Gastroesophageal sphincter (tissue), 4 donors: Measurements from ENCODE around the gene ICA1. TPM values are rescaled to one million over a fixed set of nuclear protein-coding genes. Genes with fewer than 3 reads are reported as not detected.

Experiments used
- ATAC-seq: fragments of 150-250 bp; one replicate; pipeline ENCODE4 v1.9.1; 2016; ENCODE audit warnings: mild to moderate bottlenecking, moderate library complexity
- H3K27ac ChIP-seq, 4 donors: fragments of 200-600 bp; sonication (generic) in 3 of 4; 1 replicate in 3 of 4; 2 replicates in 1 of 4; pipeline ENCODE4 v1.5.1; 2016 to 2019
- H3K27me3 ChIP-seq: fragments of 200-600 bp; sonication (generic); one replicate; pipeline ENCODE4 v1.5.1; 2019
- H3K36me3 ChIP-seq, 2 donors: fragments of 200-600 bp; sonication (generic); one replicate each; pipeline ENCODE4 v1.5.1; 2019; ENCODE audit warnings: control low read depth in 1 of 2
- H3K4me1 ChIP-seq, 3 donors: fragments of 200-600 bp; sonication (generic); 1 replicate in 2 of 3; 2 replicates in 1 of 3; pipeline ENCODE4 v1.5.1; 2016 to 2019; ENCODE audit warnings: control low read depth in 2 of 3
- H3K4me3 ChIP-seq, 2 donors: fragments of 200-600 bp; sonication (generic); one replicate each; pipeline ENCODE4 v1.5.1; 2019; ENCODE audit warnings: mild to moderate bottlenecking in 1 of 2, moderate library complexity in 1 of 2
- H3K9me3 ChIP-seq, 3 donors: fragments of 200-600 bp; sonication (generic); one replicate each; pipeline ENCODE4 v1.5.1; 2017 to 2019; ENCODE audit warnings: control low read depth in 2 of 3
- CTCF ChIP-seq, 4 experiments: fragments of 200-600 bp in 2 of 4; fragments of 450-650 bp in 2 of 4; sonication (generic) in 1 of 4; IDR thresholded peaks; one replicate each; pipeline ENCODE4 v1.5.1; 2017 to 2019; ENCODE audit warnings: antibody characterized with exemption in 4 of 4, mild to moderate bottlenecking in 2 of 4, moderate library complexity in 2 of 4
- EP300 ChIP-seq: sonication (generic); formaldehyde crosslinking; IDR thresholded peaks from one replicate; pipeline ENCODE4 v1.6.1; 2017; ENCODE audit warnings: antibody characterized with exemption, mild to moderate bottlenecking
- POLR2A ChIP-seq, 2 donors: fragments of 450-650 bp; IDR thresholded peaks; one replicate each; pipeline ENCODE4 v1.6.1; 2017; ENCODE audit warnings: antibody characterized with exemption in 2 of 2, mild to moderate bottlenecking in 2 of 2, moderate library complexity in 1 of 2
- POLR2AphosphoS5 ChIP-seq: sonication (generic); formaldehyde crosslinking; IDR thresholded peaks from one replicate; pipeline ENCODE4 v1.6.1; 2017; ENCODE audit warnings: antibody characterized with exemption
- WGBS, 2 donors: methylation state at CpG; one replicate each; pipeline ENCODE4 v1.1.5; 2018; ENCODE audit warnings: low coverage in 1 of 2; 5-methylcytosine and 5-hydroxymethylcytosine counted together
- total RNA-seq, 4 donors: library from RNA; depleted of rRNA; stranded (reverse); fragments of >200 nt; gene quantifications; one replicate each; pipeline ENCODE4 v1.1.0, GENCODE V29; 2016

Gene ICA1
- total RNA-seq, 4 donors from 2014 or later = 6.6 to 11.7 (median 8.2) TPM

DNA sequence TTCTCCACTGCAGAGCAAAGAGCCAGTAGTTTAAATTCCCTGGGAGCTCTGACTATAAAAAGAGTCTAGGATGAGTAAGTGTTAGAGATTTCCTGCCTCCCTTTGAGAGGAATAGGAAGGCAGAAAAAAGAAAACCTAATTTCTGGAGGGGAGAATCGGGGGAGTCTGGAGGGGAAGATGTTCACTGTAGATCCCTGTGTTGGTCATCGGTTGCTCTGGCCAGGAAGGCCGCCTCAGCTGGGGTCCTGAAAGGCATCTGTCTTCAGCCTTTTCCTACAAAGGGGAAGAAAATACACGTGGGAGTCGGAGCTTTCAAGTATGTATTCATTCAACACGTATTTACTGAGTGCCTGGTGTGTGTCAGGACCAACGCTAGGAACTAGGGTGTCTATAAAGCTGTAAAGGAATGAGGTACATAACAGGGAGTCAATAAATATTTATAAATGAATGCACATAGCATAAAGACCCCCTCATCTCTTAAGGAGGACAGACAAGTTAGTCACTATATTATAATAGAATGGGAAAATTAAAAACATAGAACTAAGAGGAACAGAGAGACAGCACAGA, 101.1 kb downstream of the ICA1 start:
- no peak for ATAC-seq
- Histone ChIP-seq H3K36me3 (peaks cover 0 to 1% of the 10 kb centered on the region in 2 donors), H3K4me1 (no peaks in the 10 kb centered on the region), H3K9me3 (no peaks in the 10 kb centered on the region), H3K27me3 (no peaks in the 10 kb centered on the region), H3K27ac (no peak overlapping the region), H3K4me3 (no peak overlapping the region)
- TF ChIP-seq EP300 = no peak
- TF ChIP-seq POLR2A (IDR thresholded peaks at IDR 0.05) = no peak
- no peak for TF ChIP-seq POLR2AphosphoS5
- no peak for TF ChIP-seq CTCF (IDR thresholded peaks at IDR 0.05)
- WGBS, 2 donors = 60 to 65% methylated on average over 1 to 7 of the region's 7 CpGs

GRCh38 chr7:8160250-8160649, 101.7 kb downstream of the ICA1 start:
- Histone ChIP-seq H3K4me3 (no peak overlapping the region), H3K27ac (no peak overlapping the region), H3K27me3 (no peaks in the 10 kb centered on the region), H3K9me3 (no peaks in the 10 kb centered on the region), H3K36me3 (peaks cover 0 to 7% of the 10 kb centered on the region in 2 donors), H3K4me1 (no peaks in the 10 kb centered on the region)
- no peak for ATAC-seq
- TF ChIP-seq POLR2AphosphoS5 = no peak
- WGBS, 2 donors = 64 to 69% methylated on average over 3 of the region's 3 CpGs

DNA sequence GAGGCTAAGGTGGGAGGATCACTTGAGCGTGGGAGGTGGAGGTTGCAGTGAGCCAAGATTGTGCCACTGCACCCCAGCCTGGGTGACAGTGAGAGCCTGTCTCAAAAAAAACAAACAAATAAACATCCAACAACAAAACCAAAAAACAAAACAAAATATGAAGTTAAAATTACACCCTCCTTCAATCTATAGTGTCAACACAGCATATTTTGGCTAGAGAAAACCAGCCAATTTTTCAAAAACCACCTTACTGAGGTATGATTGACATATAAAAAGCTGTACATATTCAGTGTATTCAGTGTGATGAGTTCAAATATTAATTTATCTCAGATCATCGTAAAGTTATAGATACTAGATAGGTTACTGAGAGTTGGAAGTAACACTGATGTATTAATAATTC, 102.4 kb downstream of the ICA1 start:
- no peak for ATAC-seq
- 52 to 96% methylated on average over 2 of the region's 2 CpGs for WGBS, 2 donors
- no peak for TF ChIP-seq EP300
- TF ChIP-seq POLR2A (IDR thresholded peaks at IDR 0.05) = no peak
- TF ChIP-seq POLR2AphosphoS5 = no peak
- Histone ChIP-seq H3K27me3 (no peaks in the 10 kb centered on the region), H3K4me1 (no peaks in the 10 kb centered on the region), H3K9me3 (no peaks in the 10 kb centered on the region), H3K36me3 (peaks cover 0 to 7% of the 10 kb centered on the region in 2 donors), H3K27ac (no peak overlapping the region), H3K4me3 (no peak overlapping the region)

- Histone ChIP-seq H3K9me3 (no peaks in the 10 kb centered on the region), H3K36me3 (peaks cover 0 to 7% of the 10 kb centered on the region in 2 donors), H3K27ac (no peak overlapping the region), H3K27me3 (no peaks in the 10 kb centered on the region), H3K4me1 (no peaks in the 10 kb centered on the region), H3K4me3 (no peak overlapping the region)
- no peak for ATAC-seq
- TF ChIP-seq CTCF (IDR thresholded peaks at IDR 0.05) (no peak), EP300 (no peak), POLR2A (IDR thresholded peaks at IDR 0.05) (no peak), POLR2AphosphoS5 (no peak)
- 80% methylated on average over 1 of the region's 1 CpG; no CpG with 5 or more reads in 1 of the 2 donors for WGBS, 2 donors
These were observed 104.7 kb downstream of the ICA1 start for GRCh38 chr7:8157296-8157695.

- WGBS, 2 donors = 83 to 96% methylated on average over 4 of the region's 4 CpGs
- no peak for TF ChIP-seq EP300
- TF ChIP-seq POLR2A (IDR thresholded peaks at IDR 0.05) = no peak
- no peak for TF ChIP-seq CTCF (IDR thresholded peaks at IDR 0.05)
- no peak for TF ChIP-seq POLR2AphosphoS5
- no peak for ATAC-seq
- H3K4me3 ChIP-seq = no peak overlapping the region
- H3K9me3 ChIP-seq = no peaks in the 10 kb centered on the region
- no peaks in the 10 kb centered on the region for H3K27me3 ChIP-seq
- H3K27ac ChIP-seq = no peak overlapping the region
- no peaks in the 10 kb centered on the region for H3K4me1 ChIP-seq
- H3K36me3 ChIP-seq = peaks cover 0 to 7% of the 10 kb centered on the region in 2 donors
These were observed 106.1 kb downstream of the ICA1 start for GRCh38 chr7:8155836-8156235.

DNA sequence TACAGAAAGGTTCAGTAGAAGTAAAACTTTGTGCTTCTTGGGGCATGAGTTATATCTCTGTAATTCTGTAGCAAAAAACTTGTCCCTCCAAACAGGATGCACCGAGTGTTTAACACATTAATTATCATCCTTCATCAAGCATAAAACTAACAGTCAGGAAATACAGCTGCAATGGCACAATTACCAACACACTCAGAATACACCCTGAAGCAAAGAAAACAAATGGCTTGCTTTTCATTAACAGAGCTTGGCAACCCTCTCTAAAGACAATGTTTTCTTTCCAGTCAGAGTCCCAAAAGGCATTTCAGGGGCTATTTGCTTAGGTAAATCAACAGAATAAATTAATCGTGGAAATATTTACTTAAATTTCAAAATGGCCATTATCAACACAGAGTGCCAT, 107.7 kb downstream of the ICA1 start:
- Histone ChIP-seq H3K9me3 (no peaks in the 10 kb centered on the region), H3K27me3 (no peaks in the 10 kb centered on the region), H3K4me1 (no peaks in the 10 kb centered on the region), H3K4me3 (no peak overlapping the region), H3K27ac (no peak overlapping the region), H3K36me3 (peaks cover 0 to 7% of the 10 kb centered on the region in 2 donors)
- no peak for TF ChIP-seq POLR2A (IDR thresholded peaks at IDR 0.05)
- no peak for TF ChIP-seq EP300
- no peak for TF ChIP-seq CTCF (IDR thresholded peaks at IDR 0.05)
- TF ChIP-seq POLR2AphosphoS5 = no peak
- ATAC-seq = no peak
- 57 to 66% methylated on average over 2 of the region's 2 CpGs for WGBS, 2 donors
